ENCODE results near the gene LAMA4.

Gene LAMA4

GRCh38 chr6:112243861-112244827, 10.2 kb downstream of the LAMA4 start:
- DNase-seq (ENCODE audit: extremely low spot score): no peak
- CTCF ChIA-PET: interaction anchor here (0.6 to 0.7 kb wide), 2 partner anchors 10 to 663 kb away, joined by 3 read pairs; no protein-coding TSS in a partner anchor
- TF ChIP-seq ZNF384 (IDR thresholded peaks at IDR 0.05): no peak
- no peak for TF ChIP-seq BHLHE40 (IDR thresholded peaks at IDR 0.05; ENCODE audit: borderline replicate concordance)
- TF ChIP-seq TARDBP (IDR thresholded peaks at IDR 0.05): no peak
- TF ChIP-seq SP1 (IDR thresholded peaks at IDR 0.05): no peak
- TF ChIP-seq FOXM1 (IDR thresholded peaks at IDR 0.05; ENCODE audit: borderline replicate concordance): no peak
- TF ChIP-seq NFRKB (IDR thresholded peaks at IDR 0.05): no peak
- TF ChIP-seq ARNT (IDR thresholded peaks at IDR 0.05): no peak
- TF ChIP-seq L3MBTL2 (conservative IDR thresholded peaks at IDR 0.05): no peak
- POLR2A ChIA-PET: interaction anchor here (0.7 kb wide), 1 partner anchor 10 kb away, joined by 3 read pairs; no protein-coding TSS in a partner anchor

DNA sequence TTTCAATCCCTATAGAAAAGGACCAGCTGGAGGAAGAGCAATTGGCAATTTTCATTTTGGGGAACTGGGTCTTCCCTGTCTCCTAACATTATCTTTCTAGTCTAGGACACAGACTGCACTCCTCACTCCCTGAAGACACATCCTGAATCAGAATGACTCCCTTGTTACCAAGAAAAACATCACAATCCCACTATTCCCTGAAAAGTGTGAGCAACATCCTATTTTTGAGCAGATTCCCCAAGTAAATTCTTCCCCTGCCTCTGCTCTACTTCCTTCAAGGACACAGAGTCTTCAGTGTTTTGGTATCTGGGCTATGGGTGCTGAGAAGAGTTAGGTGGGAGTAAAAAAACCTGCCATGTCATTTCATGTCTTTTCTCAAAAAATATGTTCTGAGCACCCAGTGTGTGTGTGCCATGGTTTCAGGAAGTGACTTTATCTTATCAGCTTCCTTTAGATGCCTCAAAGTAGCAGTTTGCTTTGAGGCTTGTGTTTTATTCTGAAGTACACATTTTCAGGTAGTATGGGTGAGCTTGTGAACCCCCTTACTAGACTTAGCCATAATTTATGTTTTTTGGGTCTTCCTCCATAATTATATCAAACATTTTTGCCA, 12.4 kb downstream of the LAMA4 start:
- ChIA-PET POLR2A (interaction anchor here (0.6 to 2.2 kb wide), 2 partner anchors 12 to 1427 kb away, joined by 3 to 7 read pairs; partner anchors contain the start of genes CDK19 and LAMA4), CTCF (interaction anchor here (0.7 kb wide), 1 partner anchor 14 kb away, joined by 3 read pairs; no protein-coding TSS in a partner anchor)
- TF ChIP-seq NFRKB (IDR thresholded peaks at IDR 0.05) (no peak), ARNT (IDR thresholded peaks at IDR 0.05) (no peak), ZNF384 (IDR thresholded peaks at IDR 0.05) (no peak), LEF1 (IDR thresholded peaks at IDR 0.05; ENCODE audit: borderline replicate concordance) (no peak), FOXM1 (IDR thresholded peaks at IDR 0.05; ENCODE audit: borderline replicate concordance) (no peak), FOXA1 (IDR thresholded peaks at IDR 0.05) (no peak), ELF4 (IDR thresholded peaks at IDR 0.05) (no peak), FOXK2 (IDR thresholded peaks at IDR 0.05) (no peak), HDGF (IDR thresholded peaks at IDR 0.05; ENCODE audit: borderline replicate concordance) (no peak), SUZ12 (IDR thresholded peaks at IDR 0.05) (no peak)
- DNase-seq (ENCODE audit: extremely low spot score): no peak

- CTCF ChIA-PET: interaction anchor here (0.7 kb wide), 1 partner anchor 267 kb away, joined by 3 read pairs; no protein-coding TSS in a partner anchor
- TF ChIP-seq LEF1 (IDR thresholded peaks at IDR 0.05; ENCODE audit: borderline replicate concordance) (no peak), FOXM1 (IDR thresholded peaks at IDR 0.05; ENCODE audit: borderline replicate concordance) (no peak), SP1 (IDR thresholded peaks at IDR 0.05) (no peak), ELF4 (IDR thresholded peaks at IDR 0.05) (no peak)
- TF ChIP-seq, protein P1, sequence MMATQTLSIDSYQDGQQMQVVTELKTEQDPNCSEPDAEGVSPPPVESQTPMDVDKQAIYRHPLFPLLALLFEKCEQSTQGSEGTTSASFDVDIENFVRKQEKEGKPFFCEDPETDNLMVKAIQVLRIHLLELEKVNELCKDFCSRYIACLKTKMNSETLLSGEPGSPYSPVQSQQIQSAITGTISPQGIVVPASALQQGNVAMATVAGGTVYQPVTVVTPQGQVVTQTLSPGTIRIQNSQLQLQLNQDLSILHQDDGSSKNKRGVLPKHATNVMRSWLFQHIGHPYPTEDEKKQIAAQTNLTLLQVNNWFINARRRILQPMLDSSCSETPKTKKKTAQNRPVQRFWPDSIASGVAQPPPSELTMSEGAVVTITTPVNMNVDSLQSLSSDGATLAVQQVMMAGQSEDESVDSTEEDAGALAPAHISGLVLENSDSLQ (IDR thresholded peaks at IDR 0.05): peak; percentile 74
- POLR2A ChIA-PET: no interaction called here
- no peak for DNase-seq (ENCODE audit: extremely low spot score)
Measured at GRCh38 chr6:112237595-112237994, 16.8 kb downstream of the LAMA4 start.

- no peak for TF ChIP-seq NFRKB (IDR thresholded peaks at IDR 0.05)
- no peak for TF ChIP-seq L3MBTL2 (conservative IDR thresholded peaks at IDR 0.05)
- TF ChIP-seq BHLHE40 (IDR thresholded peaks at IDR 0.05; ENCODE audit: borderline replicate concordance): no peak
- TF ChIP-seq FOXM1 (IDR thresholded peaks at IDR 0.05; ENCODE audit: borderline replicate concordance): no peak
- no peak for TF ChIP-seq ZNF384 (IDR thresholded peaks at IDR 0.05)
- DNase-seq (ENCODE audit: extremely low spot score): no peak
- ChIA-PET POLR2A (interaction anchor here (1.9 kb wide), 1 partner anchor 17 kb away, joined by 19 read pairs; the partner anchor contains the start of gene LAMA4), CTCF (interaction anchor here (0.7 to 1.4 kb wide), 2 partner anchors 17 to 267 kb away, joined by 3 read pairs; no protein-coding TSS in a partner anchor)
Measured at GRCh38 chr6:112237066-112237465, 17.3 kb downstream of the LAMA4 start.

GRCh38 chr6:112235956-112236355, 18.4 kb downstream of the LAMA4 start:
- ChIA-PET POLR2A (interaction anchor here (1.0 to 1.9 kb wide), 2 partner anchors 18 to 22 kb away, joined by 3 to 19 read pairs; partner anchors contain the start of gene LAMA4), CTCF (interaction anchor here (1.4 kb wide), 1 partner anchor 18 kb away, joined by 3 read pairs; no protein-coding TSS in a partner anchor)
- DNase-seq (ENCODE audit: extremely low spot score): no peak
- TF ChIP-seq TARDBP (IDR thresholded peaks at IDR 0.05): no peak
- no peak for TF ChIP-seq ELF4 (IDR thresholded peaks at IDR 0.05)
- TF ChIP-seq NFRKB (IDR thresholded peaks at IDR 0.05): no peak
- TF ChIP-seq FOXK2 (IDR thresholded peaks at IDR 0.05): no peak
- no peak for TF ChIP-seq CTBP1 (IDR thresholded peaks at IDR 0.05; ENCODE audit: borderline replicate concordance)

DNA sequence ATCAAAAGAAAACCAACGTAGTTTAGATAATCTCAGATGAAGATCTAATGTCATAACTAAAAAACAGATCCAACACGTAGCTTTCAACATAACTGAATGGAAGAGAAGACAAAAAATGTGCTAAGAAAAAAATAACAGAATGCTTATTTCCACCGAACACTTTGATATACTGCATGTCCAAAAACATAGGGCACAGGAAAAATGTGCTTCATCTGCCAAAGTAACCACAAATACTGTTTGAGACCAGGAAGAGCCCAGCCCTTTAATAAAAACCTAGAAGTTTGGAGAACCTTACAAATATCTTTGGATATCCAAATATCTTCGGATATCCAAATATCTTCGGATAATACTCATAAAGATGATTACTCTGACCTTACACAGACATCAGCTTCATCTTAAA, 19.8 kb downstream of the LAMA4 start:
- DNase-seq (ENCODE audit: extremely low spot score): no peak
- ChIA-PET POLR2A (interaction anchor here (4.3 kb wide), 1 partner anchor 19 kb away, joined by 26 read pairs; the partner anchor contains the start of gene LAMA4), CTCF (interaction anchor here (0.5 to 1.3 kb wide), 2 partner anchors 54 to 1761 kb away, joined by 3 read pairs; no protein-coding TSS in a partner anchor)
- TF ChIP-seq NFRKB (IDR thresholded peaks at IDR 0.05) (no peak), BHLHE40 (IDR thresholded peaks at IDR 0.05; ENCODE audit: borderline replicate concordance) (no peak), SP1 (IDR thresholded peaks at IDR 0.05) (no peak), FOXK2 (IDR thresholded peaks at IDR 0.05) (no peak), L3MBTL2 (conservative IDR thresholded peaks at IDR 0.05) (no peak), ZNF384 (IDR thresholded peaks at IDR 0.05) (no peak), CTBP1 (IDR thresholded peaks at IDR 0.05; ENCODE audit: borderline replicate concordance) (no peak), FOXM1 (IDR thresholded peaks at IDR 0.05; ENCODE audit: borderline replicate concordance) (no peak)

- TF ChIP-seq BHLHE40 (IDR thresholded peaks at IDR 0.05; ENCODE audit: borderline replicate concordance): no peak
- no peak for TF ChIP-seq SP1 (IDR thresholded peaks at IDR 0.05)
- TF ChIP-seq, protein P1 (IDR thresholded peaks at IDR 0.05): no peak
- ChIA-PET CTCF (interaction anchor here (0.6 to 1.3 kb wide), 4 partner anchors 10 to 63 kb away, joined by 3 read pairs; partner anchors contain the start of gene LAMA4), POLR2A (interaction anchor here (1.7 to 4.3 kb wide), 2 partner anchors 17 to 20 kb away, joined by 6 to 26 read pairs; partner anchors contain the start of gene LAMA4)
- no peak for DNase-seq (ENCODE audit: extremely low spot score)
Measured at GRCh38 chr6:112233847-112234246, 20.5 kb downstream of the LAMA4 start.

All from HEK293T (cell line).